IPS-NIHi7 (cell line): ENCODE results near the gene VIP.

Source experiments
- DNase-seq: peaks from one replicate; pipeline ENCODE4 v3.0.0; 2012; ENCODE audit warnings: mixed read lengths; ENCODE audit errors: extremely low spot score

VIP gene

DNA sequence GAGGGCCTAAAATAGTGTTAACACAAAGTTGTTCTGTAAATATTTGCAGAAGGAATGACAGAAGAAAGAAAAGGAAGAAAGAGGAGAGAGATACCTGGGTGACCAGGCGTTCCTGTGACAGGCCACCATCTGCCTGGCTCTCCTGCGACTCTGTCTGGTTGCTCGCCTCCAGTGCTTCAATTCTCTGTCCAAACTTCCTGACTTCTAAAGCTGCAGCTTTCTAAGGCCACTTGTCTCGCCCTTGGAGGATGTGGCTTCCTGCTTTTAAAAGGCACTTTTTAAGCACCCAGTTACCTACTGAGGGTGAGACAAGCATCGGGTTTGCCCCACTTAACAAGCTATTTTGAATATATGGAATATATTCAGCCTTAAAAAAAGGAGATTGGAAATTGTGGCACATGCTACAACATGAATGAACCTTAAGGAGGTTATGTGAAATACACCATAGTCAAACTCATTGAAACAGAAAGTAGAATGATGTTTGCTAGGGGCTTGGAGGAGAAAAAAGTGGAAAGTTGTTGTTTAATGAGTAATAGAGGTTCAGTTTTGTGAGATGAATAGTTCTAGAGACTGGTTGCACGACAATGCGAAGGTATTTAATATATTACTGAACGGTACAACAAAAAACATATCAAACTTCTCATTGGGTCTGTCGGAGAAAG is 32.8 kb downstream of the VIP start:
- no peak for DNase-seq

DNA sequence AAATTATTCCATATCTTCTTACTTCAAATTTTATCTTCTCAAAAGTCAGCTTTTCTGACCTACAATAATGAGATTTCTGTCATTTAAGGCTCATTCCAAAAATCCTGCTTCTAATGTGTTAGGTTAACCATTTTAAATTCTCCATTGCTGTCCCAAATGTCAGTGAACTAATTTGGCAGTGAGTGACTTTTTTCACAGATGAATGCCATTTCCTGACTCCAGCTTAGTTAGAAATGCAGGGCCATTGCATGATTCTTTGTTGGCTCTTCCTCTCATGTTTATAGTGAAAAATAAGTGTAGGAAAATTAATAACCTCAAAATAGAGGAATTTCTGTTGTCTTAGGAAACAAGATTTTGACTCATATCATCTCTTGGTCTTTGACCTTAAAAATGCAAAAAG is 44.1 kb downstream of the VIP start:
- no peak for DNase-seq

GRCh38 chr6:152804150-152804549 is 53.6 kb downstream of the VIP start:
- DNase-seq, result no peak
